ENCODE measurements around the gene ALDH16A1. TPM values are rescaled to one million over a fixed set of nuclear protein-coding genes. Genes with fewer than 3 reads are reported as not detected.

ALDH16A1 gene
- total RNA-seq, 1 donor from 2014 or later: 7.7 TPM

DNA sequence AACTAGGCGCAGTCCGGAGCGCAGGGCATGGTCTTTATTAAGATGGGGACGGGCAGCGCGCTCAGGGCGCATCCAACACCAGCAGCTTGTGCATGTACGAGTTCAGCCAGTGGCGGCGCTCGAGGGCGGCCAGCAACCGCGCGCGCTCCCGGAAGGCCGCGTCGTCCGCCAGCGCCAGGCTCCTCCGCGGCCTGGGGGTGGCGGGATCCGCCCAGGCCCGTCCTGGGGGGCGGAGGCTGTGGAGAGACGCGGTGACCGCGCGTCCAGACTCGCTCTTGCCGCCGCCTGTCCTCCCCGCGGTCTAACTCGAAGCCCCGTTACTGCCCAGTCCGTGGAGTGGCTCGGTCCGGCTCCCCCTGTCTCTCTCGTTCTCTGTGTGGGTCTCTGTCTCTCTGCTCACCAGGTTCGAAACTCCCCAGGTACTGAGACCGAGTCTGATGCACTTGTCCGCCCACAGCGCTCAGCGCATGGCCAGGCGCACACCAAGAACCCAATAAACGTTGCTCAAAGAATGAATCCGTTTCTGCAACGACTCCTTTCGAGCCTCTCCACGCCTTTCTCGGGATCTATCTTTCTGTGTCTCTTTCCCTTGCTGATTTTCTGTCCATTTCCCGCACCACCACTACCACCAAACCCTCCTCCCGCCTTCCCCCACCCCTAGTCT is 30.5 kb upstream of the ALDH16A1 start:
- no peak for DNase-seq (ENCODE audit: low spot score)
- intact Hi-C loops (cut with DNase I): no loop called here

DNA sequence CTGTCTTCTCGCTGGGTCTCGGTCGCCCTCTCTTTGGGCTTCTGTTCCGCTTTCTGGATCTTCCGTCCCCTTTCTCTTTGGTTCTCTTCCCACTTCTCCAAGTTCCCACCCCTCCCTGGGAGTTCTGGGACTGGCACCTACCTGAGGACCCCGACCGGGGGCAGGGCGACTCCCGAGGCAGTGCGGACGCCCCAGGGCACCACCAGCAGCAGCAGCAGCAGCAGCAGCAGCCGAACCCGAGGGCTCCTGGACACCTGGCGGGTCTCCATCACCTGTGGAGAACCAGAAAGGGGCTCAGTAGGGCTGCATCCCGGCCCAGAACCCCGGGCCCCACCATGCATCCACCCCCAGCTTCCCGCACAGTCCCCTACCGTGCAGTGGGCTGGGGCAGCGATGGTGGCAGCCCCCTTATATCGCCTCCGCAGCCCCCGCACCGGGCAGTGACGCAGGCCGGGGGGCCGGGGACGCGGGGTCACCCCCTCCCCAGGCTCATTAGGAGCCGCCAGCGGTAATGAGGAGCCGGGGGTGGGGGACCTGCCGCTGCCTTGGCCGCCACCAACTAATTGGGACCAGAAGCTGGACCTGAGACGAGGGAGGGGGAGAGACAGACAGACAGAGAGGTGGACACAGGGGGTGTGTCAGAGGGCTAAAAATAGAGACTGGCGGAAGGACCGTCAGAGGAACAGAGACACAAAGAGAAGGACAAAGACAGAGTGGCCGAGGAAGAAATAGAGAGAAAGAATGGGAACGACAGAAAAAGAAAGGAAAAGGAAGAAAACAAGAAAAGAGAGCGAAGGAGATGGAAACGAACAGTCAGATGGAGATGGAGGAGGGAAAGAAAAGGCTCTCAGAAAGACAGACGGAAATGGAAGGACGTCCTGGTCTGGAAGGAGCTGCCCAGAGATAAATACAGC is 29.7 kb upstream of the ALDH16A1 start, which contains the start of gene PTH2:
Gene PTH2 (minus strand): TSS at position 371 of the 914 bp plus-strand sequence. CDS start 102 bp downstream, at position 269.
- DNase-seq (ENCODE audit: low spot score): no peak
- intact Hi-C loops (cut with DNase I): no loop called here

DNA sequence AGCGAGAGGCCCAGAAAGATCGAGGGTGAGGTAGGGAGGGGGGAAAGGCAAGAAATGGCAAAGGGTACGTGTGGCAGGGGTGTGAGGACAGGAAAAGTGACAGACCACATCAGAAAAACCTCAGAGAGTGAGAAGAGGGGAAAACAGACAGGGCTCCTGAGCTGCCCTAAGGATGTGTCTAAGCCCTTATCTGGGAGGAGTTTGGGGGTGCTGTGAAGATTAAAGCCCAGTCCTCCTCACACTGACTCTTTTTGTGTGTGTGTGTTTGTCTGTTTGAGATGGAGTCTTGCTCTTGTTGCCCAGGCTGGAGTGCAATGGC is 29.1 kb upstream of the ALDH16A1 start:
- intact Hi-C loops (cut with DNase I): no loop called here
- no peak for DNase-seq (ENCODE audit: low spot score)

DNA sequence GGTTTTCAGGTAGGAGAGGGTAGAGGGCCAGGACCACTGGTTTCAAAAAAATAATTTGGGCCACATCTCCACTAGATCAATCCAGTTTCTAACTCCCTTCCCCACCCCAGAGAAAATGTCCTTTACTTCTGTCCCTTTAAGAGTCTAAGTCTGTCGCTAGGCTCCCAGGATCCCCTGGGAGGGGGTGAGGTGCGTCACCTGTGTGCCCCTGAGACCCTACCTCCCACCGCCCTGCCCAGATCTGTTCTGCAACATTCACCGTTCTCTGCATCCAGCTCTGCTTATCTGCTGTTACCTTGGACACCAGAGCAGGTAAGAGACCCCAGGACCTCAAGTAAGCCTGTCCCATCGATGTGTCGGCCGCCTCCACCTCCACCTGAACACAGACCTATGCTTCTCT is 27.8 kb upstream of the ALDH16A1 start, which contains the start of gene GFY:
Gene GFY (plus strand): TSS at position 211 of the 400 bp plus-strand sequence. CDS start 1,043 bp downstream, outside the sequence.
- intact Hi-C loops (cut with DNase I): no loop called here
- no peak for DNase-seq (ENCODE audit: low spot score)

DNA sequence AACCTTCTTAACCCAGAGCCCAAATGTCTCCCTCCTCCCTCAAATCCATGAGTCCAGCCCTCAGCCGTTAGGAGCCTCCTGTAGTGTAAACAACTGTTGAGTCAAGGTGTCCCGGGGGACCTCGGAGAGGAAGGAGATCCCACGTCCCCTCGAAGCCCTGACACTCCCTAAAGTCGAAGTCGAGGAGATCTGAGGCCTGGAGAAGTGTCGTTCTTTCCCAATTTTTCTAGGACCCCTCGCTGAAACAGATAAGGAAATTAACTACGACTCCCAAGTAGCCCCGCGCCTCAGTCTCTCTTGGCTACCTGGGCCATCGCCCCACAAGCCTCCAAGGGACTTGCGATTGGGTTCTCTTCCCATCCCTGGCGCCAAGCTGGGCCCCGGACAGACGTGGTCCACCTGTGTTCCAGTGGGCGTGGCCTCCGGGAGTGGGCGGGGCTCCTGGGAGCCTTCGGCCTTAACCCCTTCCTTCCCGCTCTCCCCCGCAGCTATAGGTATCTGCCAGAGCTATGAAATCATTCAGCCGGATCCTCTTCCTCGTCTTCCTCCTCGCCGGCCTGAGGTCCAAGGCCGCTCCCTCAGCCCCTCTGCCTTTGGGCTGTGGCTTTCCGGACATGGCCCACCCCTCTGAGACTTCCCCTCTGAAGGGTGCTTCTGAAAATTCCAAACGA is 27.0 kb upstream of the ALDH16A1 start:
- DNase-seq (ENCODE audit: low spot score): no peak
- intact Hi-C loops (cut with DNase I): no loop called here

DNA sequence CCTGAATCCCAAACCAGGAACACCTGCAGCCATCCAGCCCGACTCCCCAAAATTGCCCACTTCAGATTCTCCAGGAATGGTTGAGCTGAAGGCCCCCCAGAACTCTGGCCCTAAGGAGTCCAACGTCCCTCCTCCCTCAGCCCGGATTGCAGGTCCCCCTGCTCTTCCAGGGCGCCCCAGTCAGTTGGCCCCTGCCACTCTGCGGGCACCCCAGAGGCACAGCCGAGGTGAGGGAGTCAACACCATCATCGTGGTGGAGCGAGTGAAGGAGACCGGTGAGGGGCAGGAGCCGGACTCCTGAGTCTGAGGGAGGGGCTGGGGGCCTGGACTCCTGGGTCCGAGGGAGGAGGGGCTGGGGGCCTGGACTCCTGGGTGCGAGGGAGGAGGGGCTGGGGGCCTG is 25.7 kb upstream of the ALDH16A1 start:
- intact Hi-C loops (cut with DNase I): no loop called here
- no peak for DNase-seq (ENCODE audit: low spot score)

DNA sequence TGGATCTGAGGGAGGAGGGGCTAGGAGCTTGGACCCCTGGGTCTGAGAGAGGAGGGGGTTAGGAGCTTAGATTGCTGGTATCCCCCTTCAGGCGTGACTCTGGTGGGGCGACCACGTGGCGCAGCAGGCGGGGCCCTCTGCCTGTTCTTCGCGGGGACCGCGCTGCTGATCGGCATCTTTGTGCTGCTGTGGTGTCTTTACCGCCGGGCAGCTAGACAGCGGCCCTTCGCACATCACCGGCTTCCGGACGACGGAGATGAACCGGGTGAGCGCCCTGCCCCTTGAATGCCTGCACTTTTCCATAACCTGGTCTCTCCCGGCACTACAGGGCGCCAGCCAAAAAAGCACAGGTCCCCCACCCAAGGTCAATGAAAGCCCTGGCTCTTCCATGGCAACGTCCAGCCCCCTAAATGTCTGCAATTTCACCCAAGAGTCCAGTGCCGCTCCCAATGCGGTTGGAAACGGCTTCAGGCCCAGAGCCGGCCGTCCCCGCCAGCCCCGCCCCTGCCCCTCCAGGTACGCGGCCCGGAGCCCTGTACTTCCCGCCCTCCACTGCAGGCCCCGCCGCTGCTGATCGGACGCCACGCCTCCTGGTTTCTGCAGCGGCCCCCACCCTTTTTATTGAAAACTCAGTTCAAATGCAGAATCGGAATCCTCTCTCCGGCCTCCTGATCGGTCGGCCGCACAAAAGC is 25.0 kb upstream of the ALDH16A1 start:
- intact Hi-C loops (cut with DNase I): no loop called here
- DNase-seq (ENCODE audit: low spot score): no peak

DNA sequence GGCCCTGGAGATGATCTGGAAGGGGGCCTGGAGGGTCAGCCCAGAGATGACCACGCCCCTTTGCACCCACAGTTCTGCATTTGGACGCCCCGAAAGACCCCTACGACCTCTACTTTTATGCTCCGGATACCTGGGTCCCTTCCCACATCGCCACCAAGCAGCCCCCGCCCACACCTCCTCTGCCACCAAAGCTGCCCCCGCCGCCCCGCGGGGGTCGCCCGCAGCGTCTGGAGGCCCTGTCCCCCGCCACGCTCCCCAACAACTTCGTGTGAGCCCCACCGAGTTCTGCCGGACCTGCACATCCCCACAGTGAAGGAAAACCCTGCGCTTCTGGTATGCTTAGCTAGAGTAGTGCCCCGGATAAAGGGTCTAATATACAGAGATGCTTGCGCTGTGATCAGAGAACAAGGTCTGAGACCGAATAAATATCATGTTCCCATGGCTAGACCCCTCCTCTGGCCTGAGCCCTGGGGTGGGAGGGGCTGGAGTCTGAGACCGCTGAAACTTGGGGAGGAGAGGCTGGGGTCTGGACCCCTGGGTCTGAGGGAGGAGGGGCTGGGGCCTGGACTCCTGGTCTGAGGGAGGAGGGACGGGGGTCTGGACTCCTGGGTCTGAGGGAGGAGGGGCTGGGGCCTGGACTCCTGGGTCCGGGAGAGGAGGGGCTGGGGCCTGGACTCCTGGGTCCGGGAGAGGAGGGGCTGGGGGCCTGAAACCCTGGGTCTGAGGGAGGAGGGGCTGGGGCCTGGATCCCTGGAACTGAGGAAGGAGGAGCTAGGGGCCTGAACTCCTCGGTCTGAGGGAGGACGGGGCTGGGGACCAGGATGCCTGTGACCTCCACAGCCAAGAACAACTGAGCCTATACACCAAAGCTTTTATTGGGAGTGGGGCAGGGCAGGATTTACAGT is 24.2 kb upstream of the ALDH16A1 start:
- DNase-seq (ENCODE audit: low spot score): no peak
- intact Hi-C loops (cut with DNase I): no loop called here

DNA sequence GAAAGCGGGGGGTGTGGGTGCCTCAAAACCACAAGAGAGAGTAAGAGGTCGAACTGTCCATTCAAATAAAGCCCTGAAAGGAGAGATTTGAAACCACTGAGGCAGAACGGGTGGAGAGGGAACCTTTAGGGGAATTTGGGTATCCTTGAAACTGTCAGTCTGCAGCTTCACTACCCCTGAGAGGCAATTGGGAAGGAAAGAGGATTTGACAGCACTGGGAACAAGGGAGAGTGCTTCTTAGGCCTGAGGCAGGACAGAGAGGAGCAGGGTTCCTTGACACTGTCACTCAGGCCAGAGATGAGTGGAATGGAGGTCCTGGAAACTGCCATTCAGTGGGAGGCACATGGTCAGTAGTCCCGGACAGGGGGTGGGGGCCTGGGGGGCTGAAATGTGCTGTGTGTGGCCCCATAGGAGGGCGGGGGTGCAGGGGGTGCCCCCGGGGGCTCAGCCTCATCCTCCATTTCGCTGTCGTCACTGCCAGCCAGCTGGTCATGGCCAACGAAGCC is 22.8 kb upstream of the ALDH16A1 start:
- intact Hi-C loops (cut with DNase I): no loop called here
- DNase-seq (ENCODE audit: low spot score): no peak

DNA sequence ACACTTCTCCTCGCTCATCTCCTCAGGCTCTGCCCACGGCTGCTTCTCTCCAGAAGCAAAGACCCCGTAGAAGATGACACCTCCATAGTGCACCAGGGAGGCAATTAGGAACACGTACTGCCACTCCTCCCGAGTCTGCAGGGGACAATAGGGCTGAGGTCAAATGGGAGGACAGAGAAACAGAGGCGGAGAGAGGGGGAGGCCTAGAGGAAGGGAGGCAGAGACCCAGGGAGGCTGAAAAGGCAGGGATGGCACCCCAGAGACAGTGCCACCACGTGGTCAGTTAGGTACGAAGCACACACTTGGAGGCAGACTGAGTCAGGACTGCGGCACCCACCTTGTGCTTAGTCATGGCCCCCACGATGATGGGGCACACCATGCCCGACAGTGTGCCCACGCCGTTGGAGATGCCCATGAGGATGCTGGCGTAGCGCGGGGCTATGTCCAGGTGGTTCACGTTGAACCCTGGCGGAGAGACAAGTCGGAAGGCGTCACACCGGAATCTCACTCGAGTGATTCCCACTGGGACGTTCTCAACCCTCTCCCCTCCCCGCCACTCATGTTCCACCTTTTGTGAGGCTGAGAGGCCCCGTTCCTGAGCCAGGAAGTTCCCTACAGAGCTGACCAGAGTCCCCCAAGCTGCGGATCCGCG is 22.2 kb upstream of the ALDH16A1 start:
- intact Hi-C loops (cut with DNase I): no loop called here
- DNase-seq (ENCODE audit: low spot score): no peak

DNA sequence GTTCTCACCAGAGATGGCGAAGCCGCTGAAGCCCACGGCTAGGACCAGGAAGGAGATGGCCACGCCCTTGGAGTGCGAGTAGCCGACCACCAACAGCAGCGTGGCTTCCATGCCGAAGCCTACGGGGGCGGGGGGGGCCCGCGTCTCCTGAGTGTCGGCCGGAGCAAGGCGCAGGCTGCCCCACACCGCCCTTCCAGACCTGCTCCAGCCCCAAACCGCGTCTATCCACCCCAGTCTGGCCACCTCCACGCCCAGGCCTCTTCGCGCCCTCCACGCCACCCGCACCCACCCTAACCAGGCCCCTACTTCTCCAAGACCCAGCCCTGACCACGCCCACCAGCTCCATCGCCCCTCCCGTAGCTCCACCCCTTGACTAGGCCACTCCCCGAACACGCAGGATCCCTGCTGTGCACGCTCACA is 21.7 kb upstream of the ALDH16A1 start:
- DNase-seq (ENCODE audit: low spot score): no peak

DNA sequence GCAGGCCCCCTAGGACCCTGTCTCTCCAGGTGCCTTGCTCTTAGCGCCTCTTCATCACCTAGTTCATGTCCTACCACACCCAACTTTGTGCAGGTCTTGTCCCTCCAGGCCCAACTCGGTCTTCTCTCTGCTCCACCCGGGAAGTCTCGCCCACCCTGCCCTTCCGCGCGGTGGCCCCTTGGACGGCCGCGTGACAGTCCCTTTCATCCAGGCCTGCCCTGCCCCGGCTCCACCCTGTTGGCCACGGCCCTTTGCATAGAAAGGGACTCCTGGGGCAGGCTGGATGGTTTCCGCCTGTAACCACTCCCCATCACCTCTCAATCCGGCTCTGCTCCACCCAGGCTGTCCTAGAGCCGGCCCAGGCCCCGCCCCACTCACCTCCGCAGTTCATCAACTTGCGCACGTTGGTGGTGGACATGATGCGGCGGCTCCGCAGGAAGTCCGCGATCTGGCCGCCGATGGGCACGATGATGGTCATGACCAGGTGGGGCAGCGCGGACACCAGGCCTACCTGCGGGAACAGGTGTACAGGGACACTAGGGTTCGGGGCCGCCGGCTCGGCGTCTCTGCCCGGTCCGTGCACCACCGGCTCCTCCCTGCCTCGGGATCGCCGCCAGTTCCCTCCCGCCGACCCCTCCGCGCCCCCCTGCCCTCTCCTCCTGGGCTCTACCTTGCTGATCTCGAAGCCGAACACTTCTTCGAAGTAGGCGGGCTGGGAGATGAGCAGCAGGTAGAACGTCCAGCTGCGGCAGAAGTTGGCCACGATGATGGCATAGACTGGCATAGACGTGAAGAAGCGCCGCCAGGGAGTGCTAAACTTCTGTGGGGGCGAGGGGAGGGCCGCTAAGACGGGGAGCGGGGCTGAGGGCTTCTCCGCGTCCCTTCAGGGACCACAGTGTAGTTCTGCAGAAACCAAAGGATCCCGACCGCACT is 20.6 kb upstream of the ALDH16A1 start:
- no peak for DNase-seq (ENCODE audit: low spot score)
- intact Hi-C loops (cut with DNase I): no loop called here

More for the DNA sequence above, 21.7 kb upstream of the ALDH16A1 start:
- intact Hi-C loops (cut with DNase I): no loop called here

DNA sequence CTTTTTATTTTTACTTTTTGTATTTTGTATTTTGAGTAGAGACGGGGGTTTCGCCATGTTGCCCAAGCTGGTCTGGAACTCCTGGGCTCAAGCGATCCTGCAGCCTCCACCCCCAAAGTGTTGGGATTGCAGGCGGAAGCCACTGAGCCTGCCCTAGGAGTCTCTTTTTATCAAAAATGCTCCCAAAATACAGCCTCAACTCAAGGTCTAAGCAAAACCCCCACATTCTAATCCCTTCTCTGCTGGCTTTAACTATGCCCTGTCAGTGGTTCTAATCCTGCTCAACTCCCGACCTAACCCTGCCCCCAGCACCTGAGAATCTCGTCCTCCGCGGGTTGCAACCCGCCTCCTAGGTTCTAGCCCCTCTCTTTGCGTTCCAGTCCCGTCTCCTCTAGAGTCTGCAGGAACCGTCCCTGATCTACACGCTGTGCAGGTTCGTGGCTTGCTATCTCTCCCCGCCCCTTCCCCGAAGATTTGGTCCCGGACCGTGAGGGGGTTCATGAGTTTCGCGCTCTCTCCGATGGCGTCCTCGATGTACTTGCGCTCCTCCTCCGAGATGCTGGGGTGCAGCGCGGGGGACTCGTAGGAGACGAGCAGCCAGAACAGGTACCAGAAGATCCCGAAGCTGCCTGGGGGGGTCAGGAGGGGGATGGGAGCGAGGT is 19.7 kb upstream of the ALDH16A1 start:
- no peak for DNase-seq (ENCODE audit: low spot score)
- intact Hi-C loops (cut with DNase I): no loop called here

DNA sequence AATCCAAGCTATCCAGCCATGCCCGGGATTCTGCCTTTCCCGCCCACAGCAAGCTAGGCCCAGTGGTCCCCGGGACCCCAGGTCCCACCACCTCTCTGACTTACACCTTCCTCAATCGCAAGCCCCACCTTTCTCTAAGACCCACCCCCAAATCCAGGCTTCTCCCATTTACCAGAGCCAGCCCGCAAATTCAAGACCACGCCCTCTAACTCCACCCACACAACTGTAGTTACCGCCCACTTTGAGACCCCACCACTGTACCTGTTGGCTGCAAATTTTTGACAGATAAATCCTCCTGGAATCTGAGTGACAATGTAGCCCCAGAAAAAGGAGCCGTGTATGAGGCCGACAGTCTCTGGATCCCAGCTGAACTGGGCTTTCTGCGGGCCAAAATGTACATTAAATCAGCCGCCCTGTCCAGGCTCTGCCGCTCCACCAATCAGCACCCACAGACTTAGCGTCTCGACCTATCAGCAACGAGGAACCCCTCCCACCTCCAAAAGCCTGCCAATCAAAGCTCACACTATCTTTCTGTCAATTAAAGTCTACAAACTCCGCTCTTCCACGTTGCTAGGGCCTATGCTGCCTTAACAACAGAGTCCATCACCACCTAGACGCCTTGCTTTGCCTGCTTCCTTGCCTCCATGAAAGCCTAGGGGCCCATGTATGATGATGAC is 18.0 kb upstream of the ALDH16A1 start:
- no peak for DNase-seq (ENCODE audit: low spot score)
- intact Hi-C loops (cut with DNase I): no loop called here

DNA sequence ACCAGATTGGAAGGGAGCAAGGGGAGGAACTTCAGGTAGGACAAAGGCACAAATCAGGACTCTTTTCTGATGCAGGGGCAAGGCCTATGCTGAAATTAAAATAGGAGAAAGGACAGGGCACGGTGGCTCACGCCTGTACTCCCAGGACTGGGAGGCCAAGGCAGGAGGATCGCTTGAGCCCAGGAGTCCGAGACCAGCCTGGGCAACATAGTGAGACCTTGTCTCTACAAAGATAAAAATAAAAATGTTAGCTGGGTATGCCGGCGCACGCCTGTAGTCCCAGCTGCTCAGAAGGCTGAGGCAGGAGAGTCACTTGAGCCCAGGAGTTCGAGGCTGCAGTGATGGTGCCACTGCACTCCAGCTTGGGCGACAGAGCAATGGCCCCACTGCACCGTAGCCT is 17.4 kb upstream of the ALDH16A1 start:
- intact Hi-C loops (cut with DNase I): no loop called here
- no peak for DNase-seq (ENCODE audit: low spot score)
